Osteoblast (primary cell): ENCODE measurements around the gene MAP2K5. TPM values are rescaled to one million over a fixed set of nuclear protein-coding genes. Genes with fewer than 3 reads are reported as not detected.

Source experiments
- DNase-seq: peaks from one replicate; pipeline ENCODE4 v3.0.0; 2011; ENCODE audit warnings: low spot score, mixed read lengths; ENCODE audit not compliant: insufficient read length; ENCODE audit errors: missing footprints
- H2AFZ ChIP-seq: 2 replicates; pipeline ENCODE4 v1.6.0; 2011; ENCODE audit warnings: mild to moderate bottlenecking, low read length
- H3K27ac ChIP-seq: 2 replicates; pipeline ENCODE4 v1.5.1; 2011; ENCODE audit warnings: mild to moderate bottlenecking, low read depth, low read length, moderate library complexity
- H3K27me3 ChIP-seq: 2 replicates; pipeline ENCODE4 v1.6.0; 2012; ENCODE audit warnings: mild to moderate bottlenecking, control low read depth, inconsistent platforms, low read length, moderate library complexity; ENCODE audit not compliant: insufficient read depth
- H3K36me3 ChIP-seq: 2 replicates; pipeline ENCODE4 v1.5.1; 2011; ENCODE audit warnings: mild to moderate bottlenecking, low read length, control low read depth, moderate library complexity; ENCODE audit not compliant: insufficient read depth
- H3K4me1 ChIP-seq: 2 replicates; pipeline ENCODE4 v1.5.1; 2011; ENCODE audit warnings: mild to moderate bottlenecking, low read length, control low read depth, moderate library complexity; ENCODE audit not compliant: insufficient read depth
- H3K4me2 ChIP-seq: 2 replicates; pipeline ENCODE4 v1.6.0; 2011; ENCODE audit warnings: mild to moderate bottlenecking, low read length; ENCODE audit not compliant: insufficient read depth
- H3K4me3 ChIP-seq: fragments of 200-600 bp; sonication (generic); 3 replicates; pipeline ENCODE4 v1.5.1; 2012; ENCODE audit warnings: mild to moderate bottlenecking, low read length, inconsistent platforms; ENCODE audit not compliant: insufficient read depth
- H3K79me2 ChIP-seq: 2 replicates; pipeline ENCODE4 v1.6.0; 2012; ENCODE audit warnings: mild to moderate bottlenecking, low read length, control low read depth, inconsistent platforms; ENCODE audit not compliant: insufficient read depth
- H3K9me3 ChIP-seq: 2 replicates; pipeline ENCODE4 v1.5.1; 2011; ENCODE audit warnings: low read depth, low read length, control low read depth
- H4K20me1 ChIP-seq: 2 replicates; pipeline ENCODE4 v1.6.0; 2012; ENCODE audit warnings: mild to moderate bottlenecking, low read length, control low read depth; ENCODE audit not compliant: insufficient read depth
- CTCF ChIP-seq: IDR thresholded peaks from 2 replicates; pipeline ENCODE4 v1.5.1; 2011; ENCODE audit warnings: mild to moderate bottlenecking, low read depth, low read length, moderate library complexity; ENCODE audit errors: extremely low read depth
- total RNA-seq: library from RNA; depleted of rRNA; stranded (reverse); fragments of >200 nt; gene quantifications from 2 replicates; pipeline ENCODE4 v1.2.3, GENCODE V29; 2012

MAP2K5 gene
- total RNA-seq, 1 donor, result 10.1 TPM

- Histone ChIP-seq H3K79me2 (no peaks in the 10 kb centered on the region), H3K4me1 (peaks cover 2% of the 10 kb centered on the region), H3K4me2 (no peak overlapping the region), H4K20me1 (no peaks in the 10 kb centered on the region), H3K4me3 (no peak overlapping the region), H2AFZ (no peak overlapping the region), H3K36me3 (no peaks in the 10 kb centered on the region), H3K27me3 (no peaks in the 10 kb centered on the region), H3K9me3 (peaks cover 2% of the 10 kb centered on the region), H3K27ac (no peak overlapping the region)
- no peak for TF ChIP-seq CTCF
- DNase-seq, result no peak
Measured at GRCh38 chr15:67796196-67797127, 254.0 kb downstream of the MAP2K5 start.

GRCh38 chr15:67799801-67800205, 257.3 kb downstream of the MAP2K5 start:
- Histone ChIP-seq H3K79me2 (no peaks in the 10 kb centered on the region), H3K27me3 (no peaks in the 10 kb centered on the region), H4K20me1 (no peaks in the 10 kb centered on the region), H3K4me3 (no peak overlapping the region), H3K27ac (no peak overlapping the region), H3K36me3 (no peaks in the 10 kb centered on the region), H3K4me2 (no peak overlapping the region), H3K9me3 (peaks cover 2% of the 10 kb centered on the region), H2AFZ (no peak overlapping the region), H3K4me1 (no peaks in the 10 kb centered on the region)
- no peak for TF ChIP-seq CTCF
- no peak for DNase-seq

GRCh38 chr15:67801142-67801541, 258.6 kb downstream of the MAP2K5 start:
- Histone ChIP-seq H4K20me1 (no peaks in the 10 kb centered on the region), H3K36me3 (no peaks in the 10 kb centered on the region), H3K4me2 (no peak overlapping the region), H3K4me3 (no peak overlapping the region), H3K27me3 (no peaks in the 10 kb centered on the region), H3K4me1 (no peaks in the 10 kb centered on the region), H3K9me3 (no peaks in the 10 kb centered on the region), H3K27ac (no peak overlapping the region), H3K79me2 (no peaks in the 10 kb centered on the region), H2AFZ (no peak overlapping the region)
- no peak for DNase-seq
- no peak for TF ChIP-seq CTCF
